ENCODE measurements around the gene ATG4D. TPM values are rescaled to one million over a fixed set of nuclear protein-coding genes. Genes with fewer than 3 reads are reported as not detected.

ATG4D gene
- total RNA-seq, 1 donor from 2014 or later, result 52.6 TPM

DNA sequence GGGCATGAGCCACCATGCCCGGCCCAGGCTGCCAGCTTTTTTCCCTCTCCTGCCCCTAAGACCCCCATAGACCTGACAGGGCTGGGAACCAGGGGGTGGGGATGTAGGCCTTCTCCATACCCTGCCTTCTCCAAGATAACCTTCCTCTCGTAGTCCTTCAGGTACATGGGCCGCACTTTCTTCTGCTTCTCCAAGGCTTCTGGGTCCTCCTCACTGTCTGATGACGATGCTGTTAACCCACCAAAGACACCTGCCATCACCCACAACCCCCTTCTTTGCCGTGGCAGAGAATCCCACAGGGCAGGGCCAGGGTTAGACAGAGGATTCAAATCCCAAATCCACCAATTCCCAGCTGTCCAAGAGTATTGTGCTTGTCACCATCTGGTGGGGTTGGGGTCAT lies 18.9 kb downstream of the ATG4D start:
- Mint-ChIP-seq H3K4me3 (ENCODE audit: low read depth) (no peak overlapping the region), H3K27me3 (peaks cover 9% of the 10 kb centered on the region), H3K36me3 (ENCODE audit: insufficient read depth) (peaks cover 5% of the 10 kb centered on the region), H3K4me1 (ENCODE audit: low read depth) (peaks cover 15% of the 10 kb centered on the region), H3K27ac (no peak overlapping the region), H3K9me3 (ENCODE audit: low read depth) (no peaks in the 10 kb centered on the region)
- no peak for DNase-seq (ENCODE audit: low spot score, unreplicated experiment)
- TF ChIP-seq, protein P1, sequence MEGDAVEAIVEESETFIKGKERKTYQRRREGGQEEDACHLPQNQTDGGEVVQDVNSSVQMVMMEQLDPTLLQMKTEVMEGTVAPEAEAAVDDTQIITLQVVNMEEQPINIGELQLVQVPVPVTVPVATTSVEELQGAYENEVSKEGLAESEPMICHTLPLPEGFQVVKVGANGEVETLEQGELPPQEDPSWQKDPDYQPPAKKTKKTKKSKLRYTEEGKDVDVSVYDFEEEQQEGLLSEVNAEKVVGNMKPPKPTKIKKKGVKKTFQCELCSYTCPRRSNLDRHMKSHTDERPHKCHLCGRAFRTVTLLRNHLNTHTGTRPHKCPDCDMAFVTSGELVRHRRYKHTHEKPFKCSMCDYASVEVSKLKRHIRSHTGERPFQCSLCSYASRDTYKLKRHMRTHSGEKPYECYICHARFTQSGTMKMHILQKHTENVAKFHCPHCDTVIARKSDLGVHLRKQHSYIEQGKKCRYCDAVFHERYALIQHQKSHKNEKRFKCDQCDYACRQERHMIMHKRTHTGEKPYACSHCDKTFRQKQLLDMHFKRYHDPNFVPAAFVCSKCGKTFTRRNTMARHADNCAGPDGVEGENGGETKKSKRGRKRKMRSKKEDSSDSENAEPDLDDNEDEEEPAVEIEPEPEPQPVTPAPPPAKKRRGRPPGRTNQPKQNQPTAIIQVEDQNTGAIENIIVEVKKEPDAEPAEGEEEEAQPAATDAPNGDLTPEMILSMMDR (IDR thresholded peaks at IDR 0.05; ENCODE audit: unreplicated experiment), result no peak

- no peaks in the 10 kb centered on the region for H3K9me3 Mint-ChIP-seq (ENCODE audit: low read depth)
- peaks cover 9% of the 10 kb centered on the region for H3K27me3 Mint-ChIP-seq
- peak; percentile 34 for DNase-seq (ENCODE audit: low spot score, unreplicated experiment)
These were observed 21.4 kb downstream of the ATG4D start for GRCh38 chr19:10565028-10565566.

DNA sequence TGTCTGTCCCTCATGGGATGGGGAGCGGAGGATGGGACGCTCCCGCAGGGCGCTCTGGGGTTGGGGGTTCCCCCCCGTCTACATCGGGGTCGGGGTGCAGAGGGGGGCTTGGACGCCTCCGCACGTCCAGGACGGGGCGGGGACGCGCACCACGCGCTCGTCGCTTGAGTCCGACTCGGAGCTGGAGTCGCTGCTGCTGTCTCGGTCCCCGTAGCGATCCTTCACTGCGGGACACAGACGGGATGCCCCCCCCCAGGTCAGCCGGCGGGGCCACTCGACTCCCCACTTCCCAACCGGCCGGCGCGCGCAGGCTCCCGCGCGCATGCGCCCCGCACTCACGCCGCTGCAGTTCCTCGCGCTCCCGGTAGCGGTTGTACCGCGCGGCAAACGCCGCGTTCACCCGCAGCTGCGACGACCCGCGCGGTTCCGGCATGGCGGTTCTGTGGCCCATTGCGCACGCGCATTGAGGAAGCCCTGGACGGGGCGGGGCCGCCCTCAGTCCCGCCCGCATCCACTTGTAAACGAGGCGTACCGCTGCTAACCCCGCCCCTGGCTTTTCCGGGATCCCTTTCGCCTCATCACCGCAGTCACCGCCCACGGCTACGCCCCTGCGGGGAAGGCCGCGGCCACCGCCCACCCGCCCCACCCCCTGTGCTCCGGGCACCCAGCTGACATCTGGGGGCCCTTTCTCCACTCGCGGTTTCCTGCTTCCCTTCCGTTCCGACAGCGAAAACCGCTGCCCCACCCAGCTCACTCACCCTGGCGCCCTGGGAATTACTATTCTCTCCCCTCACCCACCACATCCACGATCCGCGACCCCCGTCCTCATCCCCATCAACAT lies 22.1 kb downstream of the ATG4D start, which contains the start of gene KRI1:
TSS of gene KRI1 (minus strand) at position 444 of the 841 bp plus-strand sequence. CDS start at position 433, 11 bp downstream.
- TF ChIP-seq, protein P1 (IDR thresholded peaks at IDR 0.05; ENCODE audit: unreplicated experiment), result peak; percentile 57
- Mint-ChIP-seq H3K27ac (peak within 1 kb of the TSS; percentile 95), H3K4me1 (ENCODE audit: low read depth) (peaks cover 26% of the 10 kb centered on the region), H3K9me3 (ENCODE audit: low read depth) (no peaks in the 10 kb centered on the region), H3K4me3 (ENCODE audit: low read depth) (peak within 1 kb of the TSS; percentile 93), H3K27me3 (peaks cover 9% of the 10 kb centered on the region), H3K36me3 (ENCODE audit: insufficient read depth) (no peaks in the 10 kb centered on the region)
- peak; percentile 97 for DNase-seq (ENCODE audit: low spot score, unreplicated experiment)

More at GRCh38 chr19:10565028-10565566, 21.4 kb downstream of the ATG4D start:
- TF ChIP-seq, protein P1 (IDR thresholded peaks at IDR 0.05; ENCODE audit: unreplicated experiment), result no peak
- Mint-ChIP-seq H3K36me3 (ENCODE audit: insufficient read depth) (peaks cover 1% of the 10 kb centered on the region), H3K27ac (peak overlapping the region; percentile 95), H3K4me3 (ENCODE audit: low read depth) (peak overlapping the region; percentile 93), H3K4me1 (ENCODE audit: low read depth) (peaks cover 26% of the 10 kb centered on the region)

GRCh38 chr19:10566408-10566657 lies 22.6 kb downstream of the ATG4D start:
- no peak for DNase-seq (ENCODE audit: low spot score, unreplicated experiment)
- Mint-ChIP-seq H3K4me1 (ENCODE audit: low read depth) (peaks cover 26% of the 10 kb centered on the region), H3K27ac (peak overlapping the region; percentile 49), H3K27me3 (peaks cover 9% of the 10 kb centered on the region), H3K9me3 (ENCODE audit: low read depth) (no peaks in the 10 kb centered on the region), H3K36me3 (ENCODE audit: insufficient read depth) (no peaks in the 10 kb centered on the region), H3K4me3 (ENCODE audit: low read depth) (peak overlapping the region; percentile 93)
- TF ChIP-seq, protein P1 (IDR thresholded peaks at IDR 0.05; ENCODE audit: unreplicated experiment), result no peak

DNA sequence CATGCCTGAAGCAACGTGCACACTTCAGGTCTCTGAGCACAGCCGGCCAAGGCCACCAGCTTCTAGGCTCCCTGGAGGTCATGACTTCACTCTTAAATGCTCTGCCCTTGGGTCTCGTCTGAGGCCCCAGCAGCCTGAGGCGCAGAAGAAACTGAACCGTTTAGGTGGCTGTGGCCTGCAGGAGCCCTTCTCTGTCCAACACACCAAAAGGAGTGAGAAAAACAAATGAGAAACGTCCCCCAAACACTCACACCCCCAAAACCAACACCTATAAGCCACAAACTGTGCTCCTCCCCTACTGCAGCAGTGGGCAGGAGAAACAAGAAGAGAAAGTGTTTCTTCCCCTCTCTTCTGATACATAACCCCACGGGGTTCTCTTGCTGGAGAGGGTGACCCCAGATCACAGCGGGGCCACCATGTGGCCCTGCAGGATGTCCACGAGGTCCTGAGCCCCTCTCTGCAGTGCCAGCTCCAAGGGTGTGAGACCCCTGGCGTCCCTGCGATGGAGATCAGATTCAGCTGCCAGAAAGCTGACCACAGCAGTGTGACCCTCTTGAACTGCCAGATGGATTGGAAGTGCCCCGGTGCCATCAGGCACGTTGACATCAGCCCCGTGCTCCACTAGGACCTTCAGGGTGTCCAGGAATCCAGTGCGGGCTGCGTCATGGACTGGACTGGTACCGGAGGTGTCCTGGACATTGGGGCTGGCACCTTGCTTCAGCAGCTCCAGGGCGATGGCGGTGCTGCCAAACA lies 23.1 kb downstream of the ATG4D start:
- TF ChIP-seq, protein P1 (IDR thresholded peaks at IDR 0.05; ENCODE audit: unreplicated experiment), result no peak
- Mint-ChIP-seq H3K36me3 (ENCODE audit: insufficient read depth) (no peaks in the 10 kb centered on the region), H3K27ac (peak overlapping the region; percentile 49), H3K4me1 (ENCODE audit: low read depth) (peaks cover 26% of the 10 kb centered on the region), H3K4me3 (ENCODE audit: low read depth) (peak overlapping the region; percentile 93), H3K9me3 (ENCODE audit: low read depth) (no peaks in the 10 kb centered on the region), H3K27me3 (peaks cover 9% of the 10 kb centered on the region)
- no peak for DNase-seq (ENCODE audit: low spot score, unreplicated experiment)

All from progenitor cell of endocrine pancreas (in vitro differentiated cells).